HepG2 (cell line): ENCODE results near the gene CRAMP1. TPM values are rescaled to one million over a fixed set of nuclear protein-coding genes. Genes with fewer than 3 reads are reported as not detected.

Source experiments
- ATAC-seq: fragments of 200-7000 bp; cut with Tn5 transposase; 3 replicates; pipeline ENCODE4 v1.9.1; 2020; ENCODE audit warnings: mild to moderate bottlenecking, moderate library complexity
- BruUV-seq: library from RNA; stranded (reverse); fragments of 400-500 nt; replicated peaks from 2 replicates; lab custom pipeline; 2021; lab: Mats Ljungman, UMichigan
- CTCF ChIA-PET: fragments of 300-600 bp; formaldehyde crosslinking; extraction: SDS; loops from one replicate; lab custom pipeline; 2021; ENCODE audit warnings: low total read pairs, inconsistent platforms, low intra/inter-chr PET ratio; lab: Yijun Ruan, JAX
- POLR2A ChIA-PET: fragments of 350-600 bp; sonication (Branson Sonifier 250); formaldehyde crosslinking; loops from one replicate; lab custom pipeline; 2020; ENCODE audit warnings: antibody characterized with exemption, inconsistent platforms; lab: Yijun Ruan, JAX
- DNase-seq: peaks from one replicate; pipeline ENCODE4 v3.0.0-alpha.2; 2015; ENCODE audit warnings: low spot score
- FAIRE-seq: peaks from 3 replicates; lab custom pipeline; 2011; peaks lifted over from hg19 to GRCh38; lab: Jason Lieb, UNC
- H2AFZ ChIP-seq: one replicate; pipeline ENCODE4 v1.6.1; 2011; ENCODE audit warnings: low read length, inconsistent platforms
- H3K27ac ChIP-seq: fragments of 300-600 bp; 3 replicates; pipeline ENCODE4 v1.8.0; 2011; ENCODE audit warnings: mixed run types, mild to moderate bottlenecking, mixed read lengths, low read length, inconsistent platforms; ENCODE audit not compliant: insufficient read depth; ENCODE audit errors: extremely low read length
- H3K27me3 ChIP-seq, 2 experiments: fragments of 200-600 bp in 1 of 2; 2 replicates in 1 of 2; 3 replicates in 1 of 2; pipeline versions ENCODE4 v1.6.0 to v1.8.0; 2011; ENCODE audit warnings: low read length in 2 of 2, mild to moderate bottlenecking in 2 of 2, moderate library complexity in 2 of 2, inconsistent platforms in 1 of 2; ENCODE audit not compliant: insufficient read depth in 2 of 2, control insufficient read depth in 1 of 2
- H3K36me3 ChIP-seq, 2 experiments: fragments of 200-600 bp in 1 of 2; replicated peaks in 1 of 2; 2 replicates in 1 of 2; 3 replicates in 1 of 2; pipeline versions ENCODE4 v1.5.1 to v1.8.0; 2011; ENCODE audit warnings: low read length in 2 of 2, inconsistent platforms in 1 of 2; ENCODE audit not compliant: insufficient read depth in 2 of 2, control insufficient read depth in 1 of 2
- H3K4me1 ChIP-seq: 2 replicates; pipeline ENCODE4 v1.5.1; 2012; ENCODE audit warnings: low read length, inconsistent platforms; ENCODE audit not compliant: insufficient read depth
- H3K4me2 ChIP-seq: 2 replicates; pipeline ENCODE4 v1.6.0; 2011; ENCODE audit warnings: low read depth, low read length, inconsistent platforms
- H3K4me3 ChIP-seq, 3 experiments: fragments of 200-600 bp in 1 of 3; sonication (generic), shearing (Covaris generic) in 1 of 3; replicated peaks in 1 of 3; 2 replicates each; pipeline ENCODE4 v1.5.1; 2011 to 2016; ENCODE audit warnings: low read length in 3 of 3, inconsistent platforms in 2 of 3, low read depth in 2 of 3, mild to moderate bottlenecking in 2 of 3, control low read depth in 1 of 3, mixed read lengths in 1 of 3; ENCODE audit not compliant: insufficient read depth in 1 of 3
- H3K79me2 ChIP-seq: one replicate; pipeline ENCODE4 v1.6.1; 2011; ENCODE audit warnings: low read length, inconsistent platforms; ENCODE audit not compliant: insufficient read depth
- H3K9ac ChIP-seq: 2 replicates; pipeline ENCODE4 v1.6.0; 2011; ENCODE audit warnings: mild to moderate bottlenecking, low read depth, low read length, inconsistent platforms; ENCODE audit not compliant: insufficient read depth
- H3K9me3 ChIP-seq: 2 replicates; pipeline ENCODE4 v1.5.1; 2012; ENCODE audit warnings: mild to moderate bottlenecking, low read length
- H4K20me1 ChIP-seq: 2 replicates; pipeline ENCODE4 v1.6.0; 2011; ENCODE audit warnings: inconsistent platforms, mild to moderate bottlenecking, low read length, moderate library complexity; ENCODE audit not compliant: insufficient read depth
- IKZF4 ChIP-seq: sonication (generic); formaldehyde crosslinking; IDR thresholded peaks from 2 replicates; pipeline ENCODE4 v1.5.1; 2020; ENCODE audit warnings: borderline replicate concordance, mild to moderate bottlenecking, low read depth, missing genetic modification reagents; ENCODE audit errors: not compliant biosample characterization
- KLF12 ChIP-seq: sonication (generic); formaldehyde crosslinking; IDR thresholded peaks from 2 replicates; pipeline ENCODE4 v1.4.0; 2020; ENCODE audit warnings: missing genetic modification reagents, borderline replicate concordance
- MED1 ChIP-seq: sonication (generic); formaldehyde crosslinking; IDR thresholded peaks from 2 replicates; pipeline ENCODE4 v1.4.0; 2020; ENCODE audit warnings: missing genetic modification reagents
- SAP130 ChIP-seq: IDR thresholded peaks from 2 replicates; pipeline ENCODE4 v1.6.1; 2016; ENCODE audit warnings: low read depth
- YY1 ChIP-seq: IDR thresholded peaks from 2 replicates; pipeline ENCODE4 v1.6.1; 2011; ENCODE audit warnings: low read length, low read depth, moderate library complexity, mild to moderate bottlenecking; ENCODE audit not compliant: insufficient read depth, insufficient replicate concordance
- ZFP90 ChIP-seq: sonication (generic); formaldehyde crosslinking; IDR thresholded peaks from 2 replicates; pipeline ENCODE4 v1.8.0; 2022; ENCODE audit warnings: missing genetic modification reagents, mild to moderate bottlenecking, inconsistent platforms, borderline replicate concordance
- ZNF335 ChIP-seq: sonication (generic); formaldehyde crosslinking; IDR thresholded peaks from 2 replicates; pipeline ENCODE4 v1.4.0; 2020; ENCODE audit warnings: missing genetic modification reagents
- ZNF724P ChIP-seq: sonication (generic); formaldehyde crosslinking; IDR thresholded peaks from 2 replicates; pipeline ENCODE4 v1.8.0; 2022; ENCODE audit warnings: missing genetic modification reagents, borderline replicate concordance
- WGBS: methylation state at CpG from one replicate; pipeline ENCODE4 v1.1.6; 2017; ENCODE audit warnings: low lambda C conversion rate; 5-methylcytosine and 5-hydroxymethylcytosine counted together
- in situ Hi-C: cut with HindIII; loops from 2 replicates; pipeline ENCODE4 v1.10.0; 2017; ENCODE audit warnings: low pct_unique_long_range_greater_than_20kb; ENCODE audit not compliant: extremely low pct_ligation_motif_present
- intact Hi-C: fragments of 100-400 bp; cut with micrococcal nuclease; formaldehyde crosslinking; loops from one replicate; pipeline ENCODE4 v1.10.0; 2022; ENCODE audit not compliant: unreplicated experiment
- polyA plus RNA-seq, 8 experiments: library from polyadenylated mRNA; depleted of rRNA in 3 of 8; stranded (reverse) in 7 of 8; unstranded in 1 of 8; fragments of >200 nt; fragmentation: Illumina TruSeq in 4 of 8; extraction: Trizol in 4 of 8; gene quantifications; 2 replicates each; pipeline versions ENCODE4 v1.2.1 to v1.2.3, GENCODE V29; 2011 to 2016; ENCODE audit warnings: low read depth in 4 of 8, missing spikeins in 1 of 8, mixed read lengths in 1 of 8; ENCODE audit not compliant: insufficient read depth in 1 of 8
- total RNA-seq, 5 experiments: library from RNA; depleted of rRNA; stranded (reverse); fragments of >200 nt; fragmentation: Illumina TruSeq; extraction: Trizol; gene quantifications; 2 replicates each; pipeline ENCODE4 v1.2.3, GENCODE V29; 2016; ENCODE audit warnings: low read depth in 1 of 5
- TF ChIP-seq, protein P1 (sequence below): IDR thresholded peaks from 2 replicates; pipeline ENCODE4 v1.6.1; 2016
- TF ChIP-seq, protein P2 (sequence below): sonication (generic); formaldehyde crosslinking; IDR thresholded peaks from 2 replicates; pipeline ENCODE4 v1.4.0; 2020; ENCODE audit warnings: mild to moderate bottlenecking, low read depth, missing genetic modification reagents
- TF ChIP-seq, protein P3 (sequence below): IDR thresholded peaks from 2 replicates; pipeline ENCODE4 v1.6.1; 2016; ENCODE audit warnings: missing biosample characterization, missing genetic modification reagents, low read depth
- TF ChIP-seq, protein P4 (sequence below): sonication (generic); formaldehyde crosslinking; IDR thresholded peaks from 2 replicates; pipeline ENCODE4 v1.5.0; 2020; ENCODE audit warnings: mild to moderate bottlenecking, missing genetic modification reagents

Gene CRAMP1
- total and polyA plus RNA-seq, 2 of the 13 experiments (the other 11 are each of a cell fraction or from before 2014, with no cell fraction given): 6.8 to 9.7 TPM

DNA sequence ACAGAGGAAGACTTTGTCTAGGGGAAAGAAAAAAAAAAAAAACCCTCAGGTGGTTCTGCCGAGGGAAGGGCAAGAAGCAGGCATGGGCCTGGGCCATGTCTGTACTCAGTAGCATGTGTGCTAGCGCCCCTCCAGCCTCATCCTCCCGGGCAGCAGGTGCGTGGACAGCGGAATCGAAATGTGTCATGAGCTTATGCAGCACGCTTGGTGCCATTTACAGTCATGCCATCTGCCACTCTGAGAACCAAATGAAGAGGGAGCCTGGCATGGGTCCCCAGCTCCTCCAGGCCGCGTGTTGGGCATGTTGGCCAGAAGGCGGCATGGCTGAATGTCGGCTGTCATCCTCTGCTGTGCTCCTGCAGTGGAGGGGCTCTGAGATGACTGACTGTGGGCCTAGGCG lies 31.4 kb downstream of the CRAMP1 start:
- Histone ChIP-seq H3K27me3 (no peaks in the 10 kb centered on the region), H3K9ac (no peak overlapping the region), H3K4me1 (peaks cover 11% of the 10 kb centered on the region), H2AFZ (no peak overlapping the region), H3K79me2 (no peaks in the 10 kb centered on the region), H3K36me3 (peaks cover 23 to 71% of the 10 kb centered on the region in 2 experiments; a peak in 4 of 5 replicates), H3K9me3 (no peaks in the 10 kb centered on the region), H4K20me1 (no peaks in the 10 kb centered on the region), H3K27ac (no peak overlapping the region), H3K4me3 (no peak overlapping the region), H3K4me2 (no peak overlapping the region)
- intact Hi-C loops: no loop called here
- in situ Hi-C loops: no loop called here
- BruUV-seq: no TSS peak
- DNase-seq (no peak), FAIRE-seq (no peak), ATAC-seq (no peak)
- no peak for TF ChIP-seq KLF12 (CRISPR knock-in tag)
- TF ChIP-seq ZFP90 (CRISPR knock-in tag): no peak
- CTCF ChIA-PET: no interaction called here
- 94% methylated on average over 7 of the region's 12 CpGs for WGBS
- POLR2A ChIA-PET: no interaction called here

DNA sequence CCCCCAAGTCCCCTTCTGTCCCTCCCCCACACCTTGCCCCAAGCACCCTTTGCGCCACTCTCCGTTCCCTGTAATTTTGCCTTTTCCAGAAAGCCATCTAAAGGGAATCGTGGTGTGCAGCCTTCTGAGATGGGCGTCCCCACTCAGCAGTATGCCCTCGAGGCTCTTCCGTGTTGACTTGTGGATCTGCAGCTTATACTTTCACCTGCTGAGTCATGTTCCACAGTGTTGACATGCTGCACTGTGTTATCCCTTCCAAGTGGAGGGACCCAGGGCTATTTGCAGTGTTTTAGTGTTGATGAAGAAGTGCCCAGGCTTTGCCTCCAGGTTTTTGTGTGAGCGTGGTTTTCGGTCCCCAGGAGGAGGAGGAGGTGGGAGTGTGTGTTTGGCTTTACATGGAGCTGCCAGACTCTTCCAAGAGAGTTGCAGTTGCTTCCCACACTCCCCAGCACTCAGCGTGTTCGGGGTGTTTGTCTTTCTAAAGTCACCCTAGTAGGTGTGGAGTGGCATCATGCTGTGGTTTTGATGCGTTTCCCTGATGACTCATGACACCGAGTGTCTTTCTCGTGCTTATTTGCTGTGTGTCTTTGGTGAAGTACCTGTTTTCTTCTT lies 33.9 kb downstream of the CRAMP1 start:
- Histone ChIP-seq H4K20me1 (0 out of 2 replicates have a peak, but pooled peaks cover 3% of the 10 kb centered on the region), H3K9ac (no peak overlapping the region), H2AFZ (no peak overlapping the region), H3K4me1 (peaks cover 11% of the 10 kb centered on the region), H3K79me2 (no peaks in the 10 kb centered on the region), H3K27ac (no peak overlapping the region), H3K36me3 (peaks cover 13 to 53% of the 10 kb centered on the region in 2 experiments; a peak in 4 of 5 replicates), H3K27me3 (no peaks in the 10 kb centered on the region), H3K4me2 (no peak overlapping the region), H3K9me3 (no peaks in the 10 kb centered on the region), H3K4me3 (no peak overlapping the region)
- FAIRE-seq (no peak), DNase-seq (peak; percentile 15), ATAC-seq (peak; percentile 37; the same call in 1 of the 3 replicates)
- intact Hi-C loops: no loop called here
- ChIA-PET CTCF (no interaction called here), POLR2A (no interaction called here)
- WGBS: 82% methylated on average over 13 of the region's 13 CpGs
- in situ Hi-C loops: no loop called here
- no TSS peak for BruUV-seq
- TF ChIP-seq IKZF4 (CRISPR knock-in tag) (no peak), ZNF724P (CRISPR knock-in tag) (no peak), MED1 (no peak), ZNF335 (no peak), SAP130 (CRISPR knock-in tag) (no peak), YY1 (no peak)
- TF ChIP-seq, protein P1, sequence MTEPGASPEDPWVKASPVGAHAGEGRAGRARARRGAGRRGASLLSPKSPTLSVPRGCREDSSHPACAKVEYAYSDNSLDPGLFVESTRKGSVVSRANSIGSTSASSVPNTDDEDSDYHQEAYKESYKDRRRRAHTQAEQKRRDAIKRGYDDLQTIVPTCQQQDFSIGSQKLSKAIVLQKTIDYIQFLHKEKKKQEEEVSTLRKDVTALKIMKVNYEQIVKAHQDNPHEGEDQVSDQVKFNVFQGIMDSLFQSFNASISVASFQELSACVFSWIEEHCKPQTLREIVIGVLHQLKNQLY (CRISPR knock-in tag): no peak
- TF ChIP-seq, protein P2, sequence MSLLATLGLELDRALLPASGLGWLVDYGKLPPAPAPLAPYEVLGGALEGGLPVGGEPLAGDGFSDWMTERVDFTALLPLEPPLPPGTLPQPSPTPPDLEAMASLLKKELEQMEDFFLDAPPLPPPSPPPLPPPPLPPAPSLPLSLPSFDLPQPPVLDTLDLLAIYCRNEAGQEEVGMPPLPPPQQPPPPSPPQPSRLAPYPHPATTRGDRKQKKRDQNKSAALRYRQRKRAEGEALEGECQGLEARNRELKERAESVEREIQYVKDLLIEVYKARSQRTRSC: no peak
- TF ChIP-seq, protein P3, sequence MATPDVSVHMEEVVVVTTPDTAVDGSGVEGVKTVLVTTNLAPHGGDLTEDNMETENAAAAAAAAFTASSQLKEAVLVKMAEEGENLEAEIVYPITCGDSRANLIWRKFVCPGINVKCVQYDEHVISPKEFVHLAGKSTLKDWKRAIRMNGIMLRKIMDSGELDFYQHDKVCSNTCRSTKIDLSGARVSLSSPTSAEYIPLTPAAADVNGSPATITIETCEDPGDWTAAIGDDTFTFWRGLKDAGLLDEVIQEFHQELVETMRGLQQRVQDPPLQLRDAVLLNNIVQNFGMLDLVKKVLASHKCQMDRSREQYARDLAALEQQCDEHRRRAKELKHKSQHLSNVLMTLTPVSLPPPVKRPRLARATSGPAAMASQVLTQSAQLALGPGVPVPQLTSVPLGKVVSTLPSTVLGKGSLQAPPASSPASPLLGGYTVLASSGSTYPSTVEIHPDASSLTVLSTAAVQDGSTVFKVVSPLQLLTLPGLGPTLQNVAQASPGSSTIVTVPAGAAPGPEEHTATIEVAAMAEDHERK (CRISPR knock-in tag): no peak
- TF ChIP-seq, protein P4, sequence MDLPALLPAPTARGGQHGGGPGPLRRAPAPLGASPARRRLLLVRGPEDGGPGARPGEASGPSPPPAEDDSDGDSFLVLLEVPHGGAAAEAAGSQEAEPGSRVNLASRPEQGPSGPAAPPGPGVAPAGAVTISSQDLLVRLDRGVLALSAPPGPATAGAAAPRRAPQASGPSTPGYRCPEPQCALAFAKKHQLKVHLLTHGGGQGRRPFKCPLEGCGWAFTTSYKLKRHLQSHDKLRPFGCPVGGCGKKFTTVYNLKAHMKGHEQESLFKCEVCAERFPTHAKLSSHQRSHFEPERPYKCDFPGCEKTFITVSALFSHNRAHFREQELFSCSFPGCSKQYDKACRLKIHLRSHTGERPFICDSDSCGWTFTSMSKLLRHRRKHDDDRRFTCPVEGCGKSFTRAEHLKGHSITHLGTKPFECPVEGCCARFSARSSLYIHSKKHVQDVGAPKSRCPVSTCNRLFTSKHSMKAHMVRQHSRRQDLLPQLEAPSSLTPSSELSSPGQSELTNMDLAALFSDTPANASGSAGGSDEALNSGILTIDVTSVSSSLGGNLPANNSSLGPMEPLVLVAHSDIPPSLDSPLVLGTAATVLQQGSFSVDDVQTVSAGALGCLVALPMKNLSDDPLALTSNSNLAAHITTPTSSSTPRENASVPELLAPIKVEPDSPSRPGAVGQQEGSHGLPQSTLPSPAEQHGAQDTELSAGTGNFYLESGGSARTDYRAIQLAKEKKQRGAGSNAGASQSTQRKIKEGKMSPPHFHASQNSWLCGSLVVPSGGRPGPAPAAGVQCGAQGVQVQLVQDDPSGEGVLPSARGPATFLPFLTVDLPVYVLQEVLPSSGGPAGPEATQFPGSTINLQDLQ (CRISPR knock-in tag): no peak
